NK-92 (cell line): ENCODE measurements around the gene TSPEAR.

Experiments
- DNase-seq: peaks from one replicate; lab custom pipeline; 2025; ENCODE audit not compliant: unreplicated experiment; lab: John Stamatoyannopoulos, UW

Gene TSPEAR

DNA sequence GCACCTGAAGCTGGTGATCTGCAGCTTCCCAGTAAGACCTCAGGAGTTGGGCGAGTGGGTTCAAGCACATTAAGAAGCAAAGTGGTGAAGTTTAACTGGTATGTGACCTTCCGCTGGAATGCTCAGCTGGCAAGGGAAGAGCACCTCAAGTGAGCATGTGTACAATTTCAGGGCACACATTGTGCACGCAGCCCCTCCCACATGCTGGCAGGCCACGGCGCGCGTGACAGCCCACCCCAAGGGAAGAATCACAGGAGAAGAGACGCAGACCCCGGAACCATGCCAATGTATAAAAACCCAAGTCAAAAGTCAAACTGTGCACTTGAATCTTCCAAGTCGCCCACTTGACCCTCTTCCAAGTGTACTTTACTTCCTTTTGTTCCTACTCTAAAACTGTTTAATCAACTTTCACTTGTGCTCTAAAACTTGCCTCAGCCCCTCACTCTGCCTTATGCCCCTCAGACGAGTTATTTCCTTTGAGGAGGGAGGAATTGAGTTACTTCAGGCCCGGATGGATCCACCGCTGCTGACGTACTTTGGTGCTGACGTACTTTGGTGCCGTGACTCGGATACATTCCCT lies 236.0 kb downstream of the TSPEAR start:
- no peak for DNase-seq

DNA sequence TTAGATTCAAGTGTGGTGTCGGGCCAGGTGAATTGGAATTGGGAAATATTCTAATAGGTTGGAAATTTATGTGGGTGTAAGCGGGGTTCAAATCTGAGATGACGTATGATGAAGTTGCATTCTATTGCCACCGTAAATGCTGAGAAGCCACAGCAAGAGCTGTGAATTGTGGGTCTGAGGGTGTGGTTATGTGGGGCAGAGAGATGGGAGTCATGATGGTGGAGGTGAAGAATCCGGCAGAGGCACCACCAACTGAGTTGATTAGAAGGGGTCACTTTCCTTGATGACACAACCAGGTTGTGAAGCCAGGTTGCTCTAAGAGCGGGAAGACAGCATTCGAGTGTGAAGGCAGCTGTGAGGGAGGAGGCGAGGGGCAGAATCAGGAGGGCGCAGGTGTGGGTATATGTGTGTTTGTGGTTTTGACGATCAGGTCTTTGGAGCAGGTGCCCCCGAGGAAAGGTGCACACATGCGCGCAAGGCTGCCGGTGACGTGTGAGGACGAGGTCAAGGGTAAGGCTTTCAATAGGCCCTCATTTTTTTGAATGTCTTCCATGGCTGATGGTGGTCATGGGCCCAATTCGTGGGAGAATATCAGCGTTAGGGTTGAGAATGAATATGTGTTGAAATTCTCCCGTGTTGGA lies 237.3 kb downstream of the TSPEAR start:
- DNase-seq, result no peak

DNA sequence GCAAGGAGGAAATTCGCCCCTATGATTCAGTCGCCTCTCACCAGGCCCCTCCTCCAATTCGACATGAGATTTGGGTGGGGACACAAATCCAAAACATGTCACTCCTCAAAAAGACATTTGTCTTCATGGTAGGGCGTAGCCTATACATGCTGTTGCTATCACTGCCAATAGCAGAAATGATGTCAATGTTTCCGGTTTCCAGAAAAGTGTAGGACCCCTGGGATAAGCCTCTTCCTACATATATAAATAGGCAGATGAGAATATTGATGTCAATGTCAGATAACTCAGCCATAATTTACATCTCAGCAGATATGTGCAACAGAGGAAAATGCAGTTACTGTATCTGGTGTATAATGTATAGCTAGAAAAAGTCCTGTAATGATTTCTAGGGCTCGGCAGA lies 239.4 kb downstream of the TSPEAR start:
- no peak for DNase-seq

GRCh38 chr21:44471341-44471740 lies 240.0 kb downstream of the TSPEAR start:
- DNase-seq, result no peak

DNA sequence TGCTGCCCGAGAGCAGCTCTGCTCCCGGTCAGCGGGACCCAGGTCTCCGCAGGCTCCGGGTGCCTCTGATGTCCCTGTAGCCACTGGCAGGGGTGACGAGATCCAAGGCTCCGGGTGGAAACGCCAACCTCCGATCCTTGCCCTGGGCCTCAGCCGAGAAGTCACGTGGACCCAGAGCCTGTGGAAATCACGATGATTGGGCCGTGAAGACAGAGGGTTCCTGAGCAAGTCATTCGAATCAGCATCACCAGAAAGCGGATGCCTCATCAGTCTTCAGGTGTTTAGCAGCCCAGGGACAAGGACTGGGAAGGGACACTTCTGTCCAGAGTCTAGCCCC lies 243.5 kb downstream of the TSPEAR start:
- DNase-seq, result no peak

- DNase-seq, result no peak
These were observed 244.1 kb downstream of the TSPEAR start for GRCh38 chr21:44466996-44467858.

GRCh38 chr21:44466351-44466954 lies 244.9 kb downstream of the TSPEAR start:
- no peak for DNase-seq

DNA sequence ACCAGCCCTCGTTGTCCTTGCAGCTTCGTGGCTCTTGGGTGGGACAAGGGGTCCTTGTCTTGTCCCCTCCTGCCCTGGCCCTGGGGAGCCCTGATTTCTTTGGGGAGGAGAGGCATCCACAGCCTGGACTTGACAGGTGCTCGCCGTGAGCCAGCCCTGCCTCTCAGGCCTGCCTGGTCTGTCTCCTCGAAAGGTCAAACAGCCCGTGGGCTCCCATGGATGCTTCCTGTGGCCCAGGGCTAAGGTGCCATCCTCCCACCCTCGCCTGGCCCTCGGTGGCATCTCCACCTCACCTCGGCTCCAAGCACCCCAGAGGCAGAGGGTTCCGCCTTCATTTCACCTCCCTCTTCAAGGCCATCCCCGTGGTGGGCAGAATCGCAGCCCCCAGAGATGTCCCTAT lies 247.0 kb downstream of the TSPEAR start:
- DNase-seq, result no peak

GRCh38 chr21:44463724-44464123 lies 247.6 kb downstream of the TSPEAR start:
- DNase-seq, result no peak

- no peak for DNase-seq
These were observed 248.6 kb downstream of the TSPEAR start for GRCh38 chr21:44462834-44463200.

DNA sequence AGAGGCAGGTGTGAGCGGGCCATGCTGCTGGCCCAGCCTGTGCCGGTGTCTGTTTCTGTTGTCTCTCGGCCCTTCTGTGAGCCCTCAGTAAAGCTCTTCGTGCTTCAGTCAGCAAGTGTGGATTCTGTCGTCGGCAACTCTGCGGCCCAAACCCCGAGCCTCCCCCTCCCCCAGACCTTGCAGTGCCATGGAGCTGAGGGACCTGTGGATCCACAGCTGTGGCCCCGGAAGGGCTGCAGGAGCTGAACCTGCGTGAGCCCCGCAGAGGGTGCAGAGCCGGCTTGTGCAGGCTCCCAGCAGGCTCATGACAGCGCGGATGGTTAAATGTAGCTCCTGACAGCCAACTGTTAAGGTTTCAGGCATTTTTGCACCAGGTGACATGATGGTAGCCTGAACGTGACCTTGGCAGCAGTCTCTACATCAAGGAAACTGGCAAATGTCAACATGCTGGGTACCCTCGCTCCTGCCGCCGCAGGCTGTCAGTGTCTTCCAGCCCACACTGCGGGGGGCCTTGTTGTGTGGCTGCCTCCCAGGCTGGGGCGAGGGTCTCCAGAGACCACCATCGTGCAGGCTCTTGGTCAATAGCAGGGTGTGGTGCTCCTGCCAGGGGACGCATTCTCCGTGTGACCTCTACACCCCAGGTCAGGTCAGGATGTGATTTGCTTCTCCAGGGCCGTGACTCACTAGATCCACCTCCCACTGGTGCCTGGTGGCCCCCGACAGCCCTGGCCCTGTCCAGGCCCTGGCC lies 249.1 kb downstream of the TSPEAR start:
- no peak for DNase-seq

- no peak for DNase-seq
These were observed 249.8 kb downstream of the TSPEAR start for GRCh38 chr21:44461464-44462001.

- DNase-seq, result no peak
These were observed 250.4 kb downstream of the TSPEAR start for GRCh38 chr21:44461005-44461404.

- no peak for DNase-seq
These were observed 251.0 kb downstream of the TSPEAR start for GRCh38 chr21:44460441-44460755.

DNA sequence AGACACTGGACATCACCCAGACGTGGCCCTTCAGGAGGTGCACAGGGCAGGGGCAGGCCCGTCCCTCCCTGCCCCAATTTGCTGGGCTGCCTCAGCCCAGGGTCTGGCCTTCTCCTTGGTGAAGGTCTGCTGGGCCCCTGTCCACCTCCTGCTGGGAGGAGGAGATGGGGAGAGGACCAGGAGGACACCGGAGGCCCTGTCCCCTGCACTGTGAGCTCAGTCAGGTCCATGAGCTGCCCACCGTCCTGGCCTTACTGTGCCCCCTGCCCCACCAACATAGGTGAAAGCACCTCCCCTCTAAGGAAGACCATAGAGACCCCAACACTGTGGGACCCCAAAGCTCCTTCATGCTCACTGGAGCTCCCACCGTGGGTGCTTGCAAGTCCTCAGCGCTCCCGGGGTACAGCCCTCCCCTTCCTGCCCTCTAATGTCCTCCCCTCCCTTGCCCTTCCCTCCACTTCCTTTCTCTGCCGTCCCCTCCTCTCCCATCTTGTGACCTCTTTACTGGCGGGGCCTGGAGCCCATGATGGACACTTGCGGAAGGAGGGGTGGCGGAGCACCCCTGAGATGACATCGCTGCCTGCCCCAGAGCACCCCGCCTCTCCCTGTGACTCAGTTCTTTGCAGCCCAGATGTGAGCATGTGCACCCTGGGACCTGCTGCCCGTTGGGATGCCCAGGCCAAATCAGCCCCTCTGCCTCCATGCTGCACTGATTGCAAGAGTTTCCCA lies 251.5 kb downstream of the TSPEAR start:
- no peak for DNase-seq

DNA sequence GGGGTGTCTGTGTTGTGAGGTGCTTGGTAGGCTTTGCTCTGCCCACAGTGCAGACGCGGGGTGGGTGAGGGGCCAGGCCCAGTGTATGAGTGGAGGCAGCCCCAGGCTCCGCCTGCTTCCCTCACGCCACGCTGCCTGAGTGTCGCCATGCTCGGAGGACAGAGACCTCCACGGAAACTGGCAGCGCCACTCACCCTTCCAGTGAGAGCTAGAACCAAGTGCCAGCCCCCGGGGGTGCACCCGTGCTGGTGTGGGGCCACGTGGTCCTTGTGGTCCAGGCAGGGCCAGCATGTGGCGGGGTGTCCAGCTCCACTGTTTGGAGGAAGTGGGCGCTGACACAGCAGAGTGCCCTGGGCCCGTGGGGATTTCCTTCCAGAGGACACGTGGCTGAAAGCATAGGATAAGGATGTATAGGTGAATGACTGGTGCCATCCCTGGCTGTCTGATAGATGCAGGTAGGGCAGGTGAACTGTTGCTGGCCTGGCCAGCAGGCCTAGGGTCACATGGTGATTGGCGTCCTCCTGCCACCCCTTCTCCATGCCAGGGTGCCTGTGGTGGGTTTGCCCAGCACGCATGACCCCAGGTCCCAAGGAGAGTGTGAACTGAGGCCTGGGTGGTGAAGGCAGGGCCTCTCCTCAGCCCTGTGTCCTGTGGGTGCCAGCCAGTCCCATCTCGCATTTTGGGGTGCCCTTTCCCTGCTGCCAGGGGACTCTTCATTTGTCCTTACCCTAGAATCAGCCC lies 252.2 kb downstream of the TSPEAR start:
- no peak for DNase-seq

DNA sequence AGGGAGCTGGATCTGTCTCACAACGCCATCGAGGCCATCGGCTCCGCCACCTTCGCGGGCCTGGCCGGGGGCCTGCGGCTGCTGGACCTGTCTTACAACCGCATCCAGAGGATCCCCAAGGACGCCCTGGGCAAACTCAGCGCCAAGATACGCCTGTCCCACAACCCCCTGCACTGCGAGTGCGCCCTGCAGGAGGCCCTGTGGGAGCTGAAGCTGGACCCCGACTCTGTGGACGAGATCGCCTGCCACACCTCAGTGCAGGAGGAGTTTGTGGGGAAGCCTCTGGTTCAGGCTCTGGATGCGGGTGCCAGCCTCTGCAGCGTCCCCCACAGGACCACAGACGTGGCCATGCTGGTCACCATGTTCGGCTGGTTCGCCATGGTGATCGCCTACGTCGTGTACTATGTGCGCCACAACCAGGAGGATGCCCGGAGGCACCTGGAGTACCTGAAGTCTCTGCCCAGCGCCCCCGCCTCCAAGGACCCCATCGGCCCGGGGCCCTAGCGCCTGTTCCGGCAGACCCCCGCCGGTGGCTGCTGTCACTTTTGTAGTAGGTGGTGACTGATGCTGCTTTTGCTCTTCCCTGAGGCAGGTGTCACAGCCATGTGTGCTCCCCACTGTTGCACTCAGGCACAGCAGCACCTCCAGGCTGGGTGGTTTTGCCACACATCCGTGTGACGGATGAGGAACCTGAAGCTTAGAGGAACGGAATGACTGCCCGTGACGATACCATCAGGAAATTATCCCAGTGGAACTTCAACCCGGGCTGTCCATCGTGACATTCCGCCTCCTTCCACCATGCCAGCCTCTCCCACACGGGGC lies 254.2 kb downstream of the TSPEAR start:
- no peak for DNase-seq

- DNase-seq, result no peak
These were observed 255.0 kb downstream of the TSPEAR start for GRCh38 chr21:44456214-44456914.
